Esophagus mucosa (tissue), 1 donor: ENCODE data around the gene MRLN. TPM values are rescaled to one million over a fixed set of nuclear protein-coding genes. Genes with fewer than 3 reads are reported as not detected.

Source experiments
- ATAC-seq: fragments of 200-7000 bp; cut with Tn5 transposase; one replicate; pipeline ENCODE4 v1.9.1; 2020
- total RNA-seq: library from RNA; stranded (reverse); gene quantifications from one replicate; pipeline ENCODE4 v1.2.4, GENCODE V29; 2023
- donor health status: DM: yes; HTN: yes; CAD: no.

The MRLN gene
- total RNA-seq, 1 donor from 2014 or later = not detected

DNA sequence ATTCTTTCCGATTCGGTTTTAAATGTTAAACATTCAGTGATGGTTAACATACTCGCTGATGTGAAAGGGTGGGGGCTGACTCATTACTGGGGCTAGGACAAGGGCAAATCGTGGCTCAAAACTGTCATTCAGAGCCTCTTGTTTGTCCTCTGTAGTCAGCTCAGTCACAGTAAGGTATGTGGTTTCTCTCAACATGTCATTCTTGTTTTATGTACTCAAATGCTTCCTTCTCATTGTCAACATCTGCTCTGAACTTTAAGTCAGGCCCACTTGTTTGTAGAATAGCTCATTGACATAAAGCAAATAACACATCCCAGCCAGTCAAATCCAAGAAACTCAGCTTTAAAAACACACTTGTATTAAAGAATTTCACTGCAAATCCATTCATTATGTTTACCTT, 50.9 kb downstream of the MRLN start:
- ATAC-seq = peak; percentile 63

DNA sequence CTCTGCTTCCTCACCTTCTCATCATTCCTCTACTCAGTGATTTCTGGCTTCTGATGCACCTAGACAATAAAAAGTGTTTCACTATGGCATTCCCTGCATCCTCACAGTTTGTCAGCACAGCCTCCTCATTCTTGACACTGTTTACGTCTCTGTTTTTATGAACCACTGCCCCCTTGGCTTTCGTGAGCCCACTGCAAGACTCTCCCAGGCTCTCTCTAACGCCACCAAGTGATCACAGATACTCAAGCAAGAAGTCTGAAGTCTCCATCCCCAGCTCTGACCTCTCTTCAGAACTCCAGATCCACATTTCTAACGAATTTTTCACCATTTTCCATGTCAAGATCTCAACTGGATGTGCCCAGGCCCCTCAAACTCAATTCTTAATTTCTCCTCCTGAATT, 52.5 kb downstream of the MRLN start:
- ATAC-seq = no peak

DNA sequence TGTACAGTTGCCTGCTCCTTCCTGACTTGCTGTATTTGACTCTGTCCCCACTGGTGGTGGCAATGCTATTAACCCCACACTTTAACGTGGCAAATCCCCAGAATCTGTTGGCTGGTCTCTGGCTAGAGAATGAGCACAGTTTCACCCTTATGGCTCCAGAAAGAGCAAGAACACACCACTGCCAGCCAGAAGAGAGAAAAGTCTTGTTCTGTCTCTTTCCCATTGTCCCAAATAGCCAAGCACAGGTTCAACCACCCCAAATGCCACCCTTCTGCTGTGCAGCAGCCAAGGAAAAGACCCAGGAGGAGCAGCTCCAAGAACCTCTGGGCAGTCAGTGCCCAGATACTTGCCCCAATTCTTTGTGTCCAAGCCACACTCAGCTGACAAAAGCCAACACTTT, 54.9 kb downstream of the MRLN start:
- ATAC-seq = no peak

DNA sequence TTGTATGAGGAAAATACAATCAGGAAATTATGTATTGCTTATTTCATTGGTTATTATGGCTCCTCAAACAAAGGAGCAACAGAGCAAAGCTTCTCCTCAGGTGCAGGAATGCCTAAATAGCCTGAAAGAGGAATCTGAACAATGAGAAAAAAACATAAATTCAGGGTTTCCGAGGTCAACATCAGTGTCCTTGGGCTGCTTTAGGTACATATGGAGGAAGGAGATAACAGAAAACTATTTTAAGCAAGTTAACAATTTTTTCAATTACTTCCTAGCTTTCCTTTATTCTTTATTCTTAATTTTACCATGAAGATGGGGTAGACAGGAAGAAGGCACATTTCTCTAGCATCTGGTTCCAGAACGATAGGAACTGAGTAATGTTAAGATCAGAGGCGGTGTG, 57.6 kb downstream of the MRLN start:
- ATAC-seq = no peak

DNA sequence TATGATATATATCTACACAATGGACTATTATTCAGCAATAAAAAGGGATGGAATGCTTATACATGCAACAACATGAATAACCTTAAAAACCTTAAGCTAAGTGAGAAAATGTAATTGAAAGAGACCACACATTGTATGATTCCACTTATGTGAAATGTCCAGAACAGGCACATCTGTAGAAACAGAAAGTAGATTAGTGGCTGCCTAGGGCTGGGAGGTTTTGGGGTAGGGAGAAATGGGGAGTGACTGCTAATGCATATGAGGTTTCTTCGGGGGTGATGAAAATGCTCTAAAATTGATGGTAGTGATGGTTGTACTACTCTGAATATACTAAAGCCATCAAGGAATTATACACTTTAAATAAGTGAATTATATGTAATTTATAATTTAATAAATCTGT, 58.3 kb downstream of the MRLN start:
- no peak for ATAC-seq

DNA sequence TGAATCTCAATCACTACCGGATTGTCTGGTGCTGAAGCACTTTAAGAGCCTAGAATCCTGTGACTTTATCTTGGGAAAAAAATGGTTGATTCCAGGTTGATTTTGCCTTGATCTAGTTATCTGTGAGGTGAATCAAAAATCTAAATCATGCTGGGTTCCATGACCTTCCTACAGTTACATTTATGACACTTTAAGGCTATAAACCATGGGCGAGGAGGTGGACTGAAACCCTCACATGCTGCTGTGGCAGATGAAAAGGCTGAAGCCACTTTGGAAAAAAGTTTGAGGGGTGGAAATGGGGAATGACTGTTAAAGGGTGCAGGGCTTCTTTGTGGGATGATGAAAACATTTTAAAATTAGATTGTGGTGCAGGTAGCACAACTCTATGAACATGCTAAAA, 61.1 kb downstream of the MRLN start:
- ATAC-seq = no peak

DNA sequence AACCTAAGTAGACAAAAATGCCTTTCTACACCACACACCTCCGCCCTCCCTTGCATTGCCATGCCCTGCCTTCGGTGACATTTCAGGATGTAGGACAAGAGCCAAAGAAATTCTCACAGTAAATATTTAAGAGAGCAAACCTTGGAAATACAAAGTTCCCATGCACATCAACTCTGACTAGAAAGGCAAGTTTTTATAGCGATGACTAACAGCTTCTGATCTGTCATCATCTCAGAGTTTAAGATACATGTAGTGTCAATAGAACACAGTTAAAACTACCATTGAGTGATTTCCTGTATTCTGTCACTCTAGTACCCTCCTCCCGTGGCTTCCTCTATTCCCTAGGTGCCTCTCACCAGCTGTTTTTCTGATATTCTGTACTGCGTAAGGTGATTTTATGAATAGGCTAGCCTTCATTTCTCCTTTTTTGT, 64.3 kb downstream of the MRLN start:
- peak; percentile 90 for ATAC-seq

DNA sequence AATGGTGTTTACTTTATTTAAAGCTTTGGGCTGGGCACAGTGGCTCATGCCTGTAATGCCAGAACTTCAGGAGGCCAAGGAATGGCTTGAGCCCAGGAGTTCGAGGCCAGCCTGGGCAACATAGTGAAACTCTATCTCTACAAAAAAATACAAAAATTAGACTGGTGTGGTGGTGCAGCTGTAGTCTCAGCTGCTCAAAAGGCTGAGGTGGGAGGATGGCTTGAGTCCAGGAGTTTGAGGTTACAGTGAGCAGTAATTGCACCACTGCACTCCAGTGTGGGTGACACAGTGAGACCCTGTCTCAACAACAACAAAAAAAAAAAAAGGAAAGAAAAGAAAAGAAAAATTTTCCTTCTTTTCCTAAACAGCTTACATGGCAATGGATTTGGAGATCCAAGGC, 65.6 kb downstream of the MRLN start:
- no peak for ATAC-seq

Other genes with a start within 250 kb of the MRLN start
- gene SLC16A9, start 43.6 kb downstream of the MRLN start, total RNA-seq = 14.3 TPM
- gene CCDC6, start 153.1 kb upstream of the MRLN start, total RNA-seq = 56.8 TPM